H9 (cell line): ENCODE results near the gene ABCB11. TPM values are rescaled to one million over a fixed set of nuclear protein-coding genes. Genes with fewer than 3 reads are reported as not detected.

Experiments used
- DNase-seq: peaks from one replicate; pipeline ENCODE4 v3.0.0-alpha.2; 2017
- H2AFZ ChIP-seq: one replicate; pipeline ENCODE4 v1.6.1; 2013; ENCODE audit warnings: mild to moderate bottlenecking, low read length, control low read depth, moderate library complexity
- H2AK5ac ChIP-seq: 2 replicates; pipeline ENCODE4 v1.6.1; 2013; ENCODE audit warnings: low read length, control low read depth, mixed read lengths; ENCODE audit not compliant: insufficient read length
- H2BK120ac ChIP-seq: one replicate; pipeline ENCODE4 v1.6.1; 2013; ENCODE audit warnings: low read depth, mild to moderate bottlenecking, low read length, control low read depth, inconsistent platforms; ENCODE audit not compliant: poor library complexity, severe bottlenecking
- H2BK12ac ChIP-seq: 2 replicates; pipeline ENCODE4 v1.6.1; 2013; ENCODE audit warnings: low read length, control low read depth, mixed read lengths, low read depth; ENCODE audit not compliant: insufficient read length
- H2BK15ac ChIP-seq: 2 replicates; pipeline ENCODE4 v1.6.1; 2013; ENCODE audit warnings: low read depth, low read length, control low read depth
- H2BK20ac ChIP-seq: one replicate; pipeline ENCODE4 v1.6.1; 2013; ENCODE audit warnings: low read depth, mild to moderate bottlenecking, low read length, control low read depth, inconsistent platforms; ENCODE audit not compliant: poor library complexity, severe bottlenecking
- H2BK5ac ChIP-seq: 2 replicates; pipeline ENCODE4 v1.6.1; 2013; ENCODE audit warnings: low read length, control low read depth, mixed read lengths; ENCODE audit not compliant: insufficient read length
- H3K14ac ChIP-seq: 2 replicates; pipeline ENCODE4 v1.6.1; 2013; ENCODE audit warnings: low read length, control low read depth; ENCODE audit not compliant: insufficient read depth
- H3K18ac ChIP-seq: 2 replicates; pipeline ENCODE4 v1.6.1; 2013; ENCODE audit warnings: low read depth, mild to moderate bottlenecking, mixed read lengths, low read length, control low read depth; ENCODE audit not compliant: insufficient read length
- H3K23ac ChIP-seq: 2 replicates; pipeline ENCODE4 v1.6.1; 2013; ENCODE audit warnings: low read length, control low read depth, mixed read lengths, low read depth; ENCODE audit not compliant: insufficient read length
- H3K23me2 ChIP-seq: 2 replicates; pipeline ENCODE4 v1.6.1; 2013; ENCODE audit warnings: low read depth, mild to moderate bottlenecking, mixed read lengths, low read length, control low read depth; ENCODE audit not compliant: insufficient read length, poor library complexity, severe bottlenecking
- H3K27ac ChIP-seq: 2 replicates; pipeline ENCODE4 v1.5.1; 2013; ENCODE audit warnings: low read length, control low read depth, mixed read lengths, low read depth; ENCODE audit not compliant: insufficient read length
- H3K27me3 ChIP-seq: 2 replicates; pipeline ENCODE4 v1.6.1; 2013; ENCODE audit warnings: low read length, control low read depth, inconsistent platforms; ENCODE audit not compliant: insufficient read depth
- H3K4ac ChIP-seq: 2 replicates; pipeline ENCODE4 v1.6.1; 2013; ENCODE audit warnings: low read depth, mild to moderate bottlenecking, control low read depth, inconsistent platforms, low read length, moderate library complexity
- H3K4me1 ChIP-seq: 2 replicates; pipeline ENCODE4 v1.6.1; 2013; ENCODE audit warnings: low read length, control low read depth, inconsistent platforms; ENCODE audit not compliant: insufficient read depth
- H3K4me2 ChIP-seq: 2 replicates; pipeline ENCODE4 v1.6.1; 2013; ENCODE audit warnings: low read length, control low read depth, mixed read lengths; ENCODE audit not compliant: insufficient read length, insufficient read depth
- H3K56ac ChIP-seq: 2 replicates; pipeline ENCODE4 v1.6.1; 2013; ENCODE audit warnings: low read depth, mild to moderate bottlenecking, mixed read lengths, low read length, control low read depth; ENCODE audit not compliant: insufficient read length
- H3K79me1 ChIP-seq: 2 replicates; pipeline ENCODE4 v1.6.1; 2013; ENCODE audit warnings: low read depth, mild to moderate bottlenecking, moderate library complexity, low read length, control low read depth, inconsistent platforms; ENCODE audit not compliant: insufficient read depth, poor library complexity, severe bottlenecking
- H3K79me2 ChIP-seq: 2 replicates; pipeline ENCODE4 v1.6.1; 2013; ENCODE audit warnings: low read length, control low read depth, inconsistent platforms; ENCODE audit not compliant: insufficient read depth
- H3K9ac ChIP-seq: 2 replicates; pipeline ENCODE4 v1.6.1; 2013; ENCODE audit warnings: low read length, control low read depth, mixed read lengths; ENCODE audit not compliant: insufficient read length; ENCODE audit errors: extremely low read depth
- H3K9me3 ChIP-seq: one replicate; pipeline ENCODE4 v1.6.1; 2013; ENCODE audit warnings: low read depth, low read length, inconsistent platforms; ENCODE audit not compliant: control insufficient read depth
- H3T11ph ChIP-seq: one replicate; pipeline ENCODE4 v1.6.1; 2013; ENCODE audit warnings: mild to moderate bottlenecking, low read length, control low read depth, inconsistent platforms
- H4K20me1 ChIP-seq: one replicate; pipeline ENCODE4 v1.6.1; 2013; ENCODE audit not compliant: control insufficient read depth, insufficient read length, insufficient read depth
- H4K5ac ChIP-seq: 2 replicates; pipeline ENCODE4 v1.6.1; 2013; ENCODE audit warnings: low read depth, mild to moderate bottlenecking, mixed read lengths, low read length, control low read depth; ENCODE audit not compliant: insufficient read length
- H4K8ac ChIP-seq: replicated peaks from 2 replicates; pipeline ENCODE4 v1.6.1; 2013; ENCODE audit warnings: low read length, control low read depth, mixed read lengths, low read depth; ENCODE audit not compliant: insufficient read length
- H4K91ac ChIP-seq: 2 replicates; pipeline ENCODE4 v1.6.1; 2013; ENCODE audit warnings: low read depth, mild to moderate bottlenecking, moderate library complexity, mixed read lengths, low read length, control low read depth; ENCODE audit not compliant: insufficient read length
- H3K27ac Mint-ChIP-seq, 3 experiments: 2 replicates in 2 of 3; 3 replicates in 1 of 3; pipeline ENCODE4 v1.8.0; 2020 to 2021; ENCODE audit warnings: mixed read lengths in 3 of 3, mild to moderate bottlenecking in 1 of 3, moderate library complexity in 1 of 3
- H3K27me3 Mint-ChIP-seq: 2 replicates; pipeline ENCODE4 v1.8.0; 2021; ENCODE audit warnings: low read depth, mild to moderate bottlenecking, moderate library complexity, mixed read lengths
- H3K36me3 Mint-ChIP-seq, 3 experiments: 2 replicates in 2 of 3; 3 replicates in 1 of 3; pipeline ENCODE4 v1.8.0; 2020 to 2021; ENCODE audit warnings: low read depth in 3 of 3, mixed read lengths in 3 of 3; ENCODE audit not compliant: insufficient read depth in 1 of 3
- H3K4me1 Mint-ChIP-seq, 2 experiments: 2 replicates each; pipeline ENCODE4 v1.8.0; 2020; ENCODE audit warnings: mixed read lengths in 2 of 2
- H3K4me3 Mint-ChIP-seq, 2 experiments: 2 replicates in 1 of 2; 3 replicates in 1 of 2; pipeline ENCODE4 v1.8.0; 2020 to 2021; ENCODE audit warnings: mild to moderate bottlenecking in 2 of 2, mixed read lengths in 2 of 2, moderate library complexity in 1 of 2
- H3K9me3 Mint-ChIP-seq, 2 experiments: 2 replicates in 1 of 2; 3 replicates in 1 of 2; pipeline ENCODE4 v1.8.0; 2020; ENCODE audit warnings: mild to moderate bottlenecking in 2 of 2, mixed read lengths in 2 of 2, moderate library complexity in 1 of 2
- WGBS: extraction: QIAGEN DNeasy Blood & Tissue Kit; methylation state at CpG from one replicate; pipeline ENCODE4 v1.1.7; 2013; ENCODE audit warnings: missing lambda C conversion rate, low lambda C conversion rate, mixed read lengths; ENCODE audit not compliant: insufficient read length; ENCODE audit errors: extremely low coverage; 5-methylcytosine and 5-hydroxymethylcytosine counted together
- total RNA-seq: library from RNA; stranded (reverse); gene quantifications from 2 replicates; pipeline ENCODE4 v1.2.1, GENCODE V29; 2021
- TF ChIP-seq, protein P1 (sequence below): fragments of 200-600 bp; sonication (generic); conservative IDR thresholded peaks from 3 replicates; pipeline ENCODE4 v1.8.0; 2021; ENCODE audit warnings: antibody characterized with exemption, mild to moderate bottlenecking

ABCB11 gene
- total RNA-seq, 1 experiment from 2014 or later: not detected

DNA sequence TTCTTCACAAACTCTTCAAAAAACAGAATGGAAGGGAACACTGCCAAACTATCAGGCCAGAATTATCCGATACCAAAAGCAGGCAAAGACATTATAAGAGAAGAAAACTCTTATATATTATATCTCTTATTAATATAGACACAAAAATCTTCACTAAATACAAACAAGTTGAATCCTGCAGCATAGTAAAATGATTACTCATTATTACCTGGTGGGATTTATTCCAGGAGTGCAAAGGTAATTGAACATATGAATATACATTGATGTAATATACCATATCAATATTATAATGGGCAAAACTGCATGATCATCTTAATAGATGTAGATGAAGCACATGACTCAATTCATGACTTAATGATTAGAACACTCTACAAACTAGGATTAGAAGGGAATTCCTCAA lies 25.1 kb downstream of the ABCB11 start:
- Mint-ChIP-seq H3K36me3 (no peaks in the 10 kb centered on the region), H3K4me3 (no peak overlapping the region), H3K27ac (no peak overlapping the region), H3K4me1 (peaks cover 8 to 14% of the 10 kb centered on the region in 2 experiments), H3K9me3 (no peaks in the 10 kb centered on the region; a peak in 1 of 5 replicates), H3K27me3 (no peaks in the 10 kb centered on the region)
- no peak overlapping the region for H2BK12ac ChIP-seq
- H3K9me3 ChIP-seq: no peaks in the 10 kb centered on the region
- no peak overlapping the region for H3K56ac ChIP-seq
- no peaks in the 10 kb centered on the region for H3K27me3 ChIP-seq
- no peaks in the 10 kb centered on the region for H4K20me1 ChIP-seq
- H3K79me2 ChIP-seq: no peaks in the 10 kb centered on the region
- no peak overlapping the region for H3K4me2 ChIP-seq
- H3K14ac ChIP-seq: no peak overlapping the region
- H3K23ac ChIP-seq: no peak overlapping the region
- H2AFZ ChIP-seq: no peak overlapping the region
- H3K23me2 ChIP-seq: no peaks in the 10 kb centered on the region
- no peak overlapping the region for H3T11ph ChIP-seq
- no peaks in the 10 kb centered on the region for H3K4me1 ChIP-seq
- no peak overlapping the region for H4K5ac ChIP-seq
- no peaks in the 10 kb centered on the region for H3K79me1 ChIP-seq
- H3K4ac ChIP-seq: no peak overlapping the region
- H3K27ac ChIP-seq: no peak overlapping the region
- no peak overlapping the region for H2BK120ac ChIP-seq
- no peak overlapping the region for H4K91ac ChIP-seq
- H2AK5ac ChIP-seq: no peak overlapping the region
- H4K8ac ChIP-seq: no peak overlapping the region
- WGBS: no CpG with 5 or more reads among the region's 1 CpG
- no peak overlapping the region for H2BK20ac ChIP-seq
- TF ChIP-seq, protein P1, sequence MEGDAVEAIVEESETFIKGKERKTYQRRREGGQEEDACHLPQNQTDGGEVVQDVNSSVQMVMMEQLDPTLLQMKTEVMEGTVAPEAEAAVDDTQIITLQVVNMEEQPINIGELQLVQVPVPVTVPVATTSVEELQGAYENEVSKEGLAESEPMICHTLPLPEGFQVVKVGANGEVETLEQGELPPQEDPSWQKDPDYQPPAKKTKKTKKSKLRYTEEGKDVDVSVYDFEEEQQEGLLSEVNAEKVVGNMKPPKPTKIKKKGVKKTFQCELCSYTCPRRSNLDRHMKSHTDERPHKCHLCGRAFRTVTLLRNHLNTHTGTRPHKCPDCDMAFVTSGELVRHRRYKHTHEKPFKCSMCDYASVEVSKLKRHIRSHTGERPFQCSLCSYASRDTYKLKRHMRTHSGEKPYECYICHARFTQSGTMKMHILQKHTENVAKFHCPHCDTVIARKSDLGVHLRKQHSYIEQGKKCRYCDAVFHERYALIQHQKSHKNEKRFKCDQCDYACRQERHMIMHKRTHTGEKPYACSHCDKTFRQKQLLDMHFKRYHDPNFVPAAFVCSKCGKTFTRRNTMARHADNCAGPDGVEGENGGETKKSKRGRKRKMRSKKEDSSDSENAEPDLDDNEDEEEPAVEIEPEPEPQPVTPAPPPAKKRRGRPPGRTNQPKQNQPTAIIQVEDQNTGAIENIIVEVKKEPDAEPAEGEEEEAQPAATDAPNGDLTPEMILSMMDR: no peak
- no peak overlapping the region for H2BK5ac ChIP-seq
- no peak overlapping the region for H3K18ac ChIP-seq
- DNase-seq: no peak
- no peak overlapping the region for H3K9ac ChIP-seq
- no peak overlapping the region for H2BK15ac ChIP-seq
